ENCODE results near the gene CHCHD6.

The CHCHD6 gene

GRCh38 chr3:126743350-126743749, 39.3 kb downstream of the CHCHD6 start:
- no peak for DNase-seq (ENCODE audit: low read depth)

GRCh38 chr3:126743781-126744180, 39.7 kb downstream of the CHCHD6 start:
- DNase-seq (ENCODE audit: low read depth) = no peak

- no peak for DNase-seq (ENCODE audit: low read depth)
Observed at GRCh38 chr3:126745760-126746394, 41.8 kb downstream of the CHCHD6 start.

- DNase-seq (ENCODE audit: low read depth) = no peak
Observed at GRCh38 chr3:126746395-126747177, 42.5 kb downstream of the CHCHD6 start.

- no peak for DNase-seq (ENCODE audit: low read depth)
Observed at GRCh38 chr3:126747768-126748167, 43.7 kb downstream of the CHCHD6 start.

DNA sequence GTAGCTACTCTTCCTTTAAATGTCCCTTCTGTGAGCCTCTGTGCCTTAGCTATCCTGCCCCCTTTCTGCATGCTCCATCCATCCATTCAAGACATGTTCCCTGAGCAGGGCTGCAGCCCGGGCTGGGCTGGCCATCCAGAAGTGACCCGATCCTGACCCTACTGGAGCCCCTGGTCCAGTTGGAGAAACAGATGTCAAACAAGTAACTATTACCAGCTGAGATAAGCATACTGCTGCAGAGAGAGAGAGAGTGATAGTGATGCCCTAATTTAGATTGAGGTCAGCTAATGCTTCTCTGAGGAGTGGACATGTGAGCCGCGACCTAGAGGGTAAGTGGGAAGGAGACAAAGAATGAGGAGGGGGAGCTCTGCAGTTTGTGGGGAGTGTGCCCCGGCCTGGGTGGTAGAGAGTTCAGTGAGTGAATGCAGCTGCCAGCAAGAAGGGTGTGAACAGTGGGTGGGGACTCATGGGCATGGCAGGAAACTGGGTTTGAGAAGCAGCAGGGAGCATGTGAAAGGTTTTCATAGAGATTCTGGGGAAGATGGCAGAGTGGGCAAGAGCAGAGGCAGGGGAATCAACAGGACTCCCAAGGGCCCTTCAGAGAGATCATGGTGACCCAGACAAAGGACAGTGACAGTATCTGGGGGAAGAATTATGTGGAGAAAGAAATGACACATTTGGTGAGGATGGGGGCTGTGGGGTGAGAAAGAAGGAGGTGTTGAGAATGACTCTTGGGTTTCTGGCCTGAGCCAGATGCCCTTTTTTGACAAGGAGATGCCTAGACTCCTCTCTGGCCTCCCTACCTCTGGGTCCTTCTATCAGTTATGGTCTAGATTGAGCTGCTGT, 44.9 kb downstream of the CHCHD6 start:
- no peak for DNase-seq (ENCODE audit: low read depth)

DNA sequence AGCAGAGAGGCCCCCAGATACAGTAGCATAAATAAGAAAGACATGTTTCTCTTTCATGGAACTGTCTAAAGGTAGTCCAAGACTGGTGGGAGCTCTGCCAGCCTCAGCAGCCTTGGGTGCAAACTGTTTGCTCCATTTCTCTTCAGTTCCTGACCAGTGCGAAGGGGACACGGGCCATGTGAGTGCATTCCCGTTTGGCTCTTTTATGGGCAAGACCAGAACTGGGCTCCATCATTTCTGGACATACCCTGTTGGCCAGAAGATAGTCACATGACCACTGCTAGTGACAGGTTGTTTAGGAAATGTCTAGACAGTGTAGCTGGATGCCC, 45.5 kb downstream of the CHCHD6 start:
- no peak for DNase-seq (ENCODE audit: low read depth)

DNA sequence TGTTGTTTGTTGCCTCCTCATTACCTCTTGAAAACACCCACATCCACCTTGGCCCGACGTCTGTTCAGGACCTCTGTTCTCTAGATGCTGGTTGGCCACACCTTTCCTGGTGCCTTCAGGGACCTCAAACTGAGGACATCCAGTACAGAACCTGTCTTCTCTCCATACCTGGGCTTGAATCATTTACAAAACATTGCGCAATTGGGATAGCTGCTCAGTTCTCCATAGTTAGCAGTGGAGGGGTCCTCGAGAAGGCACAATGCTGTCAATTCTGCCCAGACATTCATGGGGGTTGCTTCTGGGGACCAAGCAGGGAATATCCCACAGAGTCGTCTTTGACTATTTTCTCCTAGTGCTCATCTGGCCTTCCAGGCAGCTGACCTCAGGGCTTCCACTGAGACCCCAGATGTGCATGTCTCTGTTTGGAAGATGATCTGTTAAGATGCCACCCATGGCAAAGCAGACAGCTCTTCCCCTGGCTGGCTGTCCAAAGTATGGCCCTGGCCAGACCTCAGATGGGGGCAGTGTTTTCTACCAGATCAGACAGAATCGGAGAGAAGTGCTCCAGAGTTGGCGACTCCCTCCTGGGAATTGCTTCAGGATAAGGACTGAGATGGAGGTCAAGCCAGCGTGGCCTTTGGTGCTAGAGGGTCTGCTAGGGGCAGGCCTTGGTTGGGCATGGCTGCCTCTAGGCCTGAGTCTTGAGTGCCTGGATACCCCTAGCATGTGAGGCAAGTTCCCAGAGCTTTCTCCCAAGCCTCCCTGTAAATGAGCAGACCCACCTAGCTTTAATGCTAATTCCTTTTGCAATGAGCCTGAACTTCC, 46.1 kb downstream of the CHCHD6 start:
- no peak for DNase-seq (ENCODE audit: low read depth)

GRCh38 chr3:126750756-126751121, 46.7 kb downstream of the CHCHD6 start:
- no peak for DNase-seq (ENCODE audit: low read depth)

DNA sequence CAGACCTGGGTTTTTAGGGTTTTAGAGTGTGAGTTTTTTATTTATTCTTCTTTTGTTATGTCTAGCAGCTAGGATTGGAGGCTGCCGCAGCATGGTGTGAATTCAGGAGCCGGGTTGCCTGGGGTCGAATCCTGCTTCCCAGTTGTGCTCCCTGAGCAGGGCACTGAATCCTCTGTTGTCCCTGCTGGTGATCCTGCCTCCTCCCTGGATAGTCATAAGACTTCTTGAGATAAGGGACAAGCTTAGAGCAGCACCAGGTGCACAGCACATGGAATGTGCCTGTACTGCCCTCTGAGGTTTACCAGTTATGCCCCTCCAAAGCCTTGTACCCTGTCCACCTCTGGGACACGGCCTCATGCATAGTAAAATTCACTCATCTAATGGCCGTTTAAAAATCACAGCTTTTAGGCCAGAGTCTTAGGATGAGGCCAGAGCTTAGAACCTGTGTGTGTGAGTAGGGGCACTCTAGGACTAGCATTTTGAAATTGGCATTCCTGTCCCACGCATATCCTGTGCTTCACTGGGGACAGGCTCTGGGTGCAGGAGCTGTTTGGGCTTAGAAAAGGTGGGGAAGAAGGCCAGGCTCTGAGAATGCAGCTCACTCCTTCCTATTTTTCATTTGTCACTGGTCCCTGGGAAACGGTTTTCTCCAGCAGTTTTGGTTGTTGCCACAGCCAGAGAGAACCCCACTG, 47.7 kb downstream of the CHCHD6 start:
- DNase-seq (ENCODE audit: low read depth) = no peak

- no peak for DNase-seq (ENCODE audit: low read depth)
Observed at GRCh38 chr3:126752303-126753190, 48.5 kb downstream of the CHCHD6 start.

DNA sequence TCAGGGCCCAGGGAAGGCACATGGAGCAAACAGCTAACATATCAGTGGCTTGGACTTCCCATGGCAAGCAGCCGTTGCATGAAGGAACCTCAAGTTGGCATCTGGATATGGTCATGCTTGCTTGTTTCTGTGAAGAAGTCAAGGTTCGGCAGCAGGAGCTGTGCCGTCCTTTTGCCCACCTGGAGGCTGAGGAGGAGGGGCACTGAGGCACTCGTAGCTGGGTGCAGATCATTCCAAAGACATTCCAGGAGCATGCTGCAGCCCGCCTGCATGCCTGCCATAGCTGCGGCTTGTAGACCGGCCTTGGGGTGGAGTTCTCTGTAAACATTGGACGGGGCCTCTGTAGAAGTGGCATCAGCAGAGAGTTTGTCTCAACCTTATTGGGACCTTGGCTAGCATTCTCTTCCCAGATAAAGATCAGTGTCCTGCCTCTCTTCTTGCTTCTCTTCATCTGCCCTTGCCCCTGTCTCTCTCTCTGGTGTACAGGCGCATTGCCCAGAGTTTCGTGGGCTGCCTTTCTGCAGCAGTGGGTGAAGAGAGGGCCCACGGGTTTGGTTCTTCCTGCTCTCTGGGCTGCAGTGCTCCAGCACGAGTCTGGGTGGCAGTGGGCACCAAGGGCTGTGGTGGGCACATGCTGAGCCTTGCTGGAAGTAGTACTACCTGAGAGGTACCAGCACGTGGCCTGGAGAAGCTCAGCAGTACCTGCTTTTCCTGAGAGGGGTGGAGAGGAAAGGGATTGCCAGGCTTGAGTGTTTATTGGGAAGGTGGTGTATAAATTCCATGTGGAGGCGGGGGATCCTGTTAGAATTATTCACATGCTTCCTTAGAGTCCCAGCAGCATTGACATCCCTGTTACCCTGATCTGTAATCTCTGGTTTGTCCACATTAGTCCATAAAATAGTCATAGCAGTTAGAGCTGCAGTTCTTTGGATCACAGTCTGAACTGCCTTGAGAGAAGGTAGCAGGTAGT, 49.4 kb downstream of the CHCHD6 start:
- DNase-seq (ENCODE audit: low read depth) = no peak

DNA sequence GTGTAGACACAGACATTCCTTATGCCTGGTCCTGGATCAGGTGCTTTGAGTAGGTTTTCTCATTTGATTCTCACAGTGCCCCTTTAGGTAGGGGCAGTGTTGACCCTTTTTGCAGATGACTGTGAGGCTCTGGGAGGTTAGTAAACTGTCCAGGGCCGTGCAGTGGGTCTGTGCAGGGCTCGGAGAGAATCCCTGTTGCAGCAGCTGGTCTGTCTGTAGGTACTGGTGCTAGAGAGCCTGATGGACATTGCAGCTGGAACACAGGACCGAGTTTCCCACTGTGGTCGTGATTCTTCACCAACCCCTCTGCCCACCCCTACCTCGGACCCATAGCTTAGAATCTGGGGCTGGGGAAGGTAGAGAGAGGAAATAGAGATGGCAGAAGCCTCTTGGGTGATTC, 51.8 kb downstream of the CHCHD6 start:
- DNase-seq (ENCODE audit: low read depth) = no peak

DNA sequence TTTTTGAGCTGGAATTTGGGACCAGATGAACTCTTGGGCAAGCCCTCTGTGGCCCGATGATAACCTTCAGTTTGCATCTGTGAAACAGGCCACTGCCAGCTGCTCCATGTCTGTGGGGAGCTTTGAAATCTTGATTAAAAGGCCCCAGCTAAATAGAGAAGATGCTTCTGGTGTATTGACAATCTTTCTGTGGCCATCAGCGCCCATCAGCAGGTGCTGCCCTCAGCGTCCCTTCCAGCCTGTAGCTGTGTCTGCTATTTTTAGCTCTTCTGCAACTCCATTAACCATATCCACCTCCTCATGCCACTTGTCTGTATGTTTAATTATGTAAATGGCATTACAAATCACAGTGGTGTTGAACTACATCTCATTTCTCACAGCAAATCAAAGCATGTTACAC, 54.0 kb downstream of the CHCHD6 start:
- DNase-seq (ENCODE audit: low read depth) = no peak

- no peak for DNase-seq (ENCODE audit: low read depth)
Observed at GRCh38 chr3:126758882-126759281, 54.8 kb downstream of the CHCHD6 start.

DNA sequence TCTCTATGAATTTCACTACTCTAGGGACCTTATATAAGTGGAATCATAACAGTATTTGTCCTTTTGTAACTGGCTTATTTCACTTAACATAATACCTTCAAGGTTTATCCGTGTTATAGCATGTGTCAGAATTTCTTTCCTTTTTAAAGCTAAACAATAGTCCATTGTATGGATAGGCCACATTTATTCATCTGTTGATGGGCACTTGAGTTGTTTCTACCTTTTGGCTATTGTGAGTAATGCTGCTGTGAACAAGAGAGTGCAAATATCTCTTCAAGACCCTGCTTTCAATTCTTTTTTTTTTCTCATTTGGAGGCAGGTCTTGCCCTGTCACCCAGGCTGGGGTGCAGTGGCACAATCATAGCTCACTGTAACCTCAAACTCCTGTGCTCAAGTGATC, 56.5 kb downstream of the CHCHD6 start:
- DNase-seq (ENCODE audit: low read depth) = no peak

GRCh38 chr3:126763035-126763434, 59.0 kb downstream of the CHCHD6 start:
- no peak for DNase-seq (ENCODE audit: low read depth)

DNA sequence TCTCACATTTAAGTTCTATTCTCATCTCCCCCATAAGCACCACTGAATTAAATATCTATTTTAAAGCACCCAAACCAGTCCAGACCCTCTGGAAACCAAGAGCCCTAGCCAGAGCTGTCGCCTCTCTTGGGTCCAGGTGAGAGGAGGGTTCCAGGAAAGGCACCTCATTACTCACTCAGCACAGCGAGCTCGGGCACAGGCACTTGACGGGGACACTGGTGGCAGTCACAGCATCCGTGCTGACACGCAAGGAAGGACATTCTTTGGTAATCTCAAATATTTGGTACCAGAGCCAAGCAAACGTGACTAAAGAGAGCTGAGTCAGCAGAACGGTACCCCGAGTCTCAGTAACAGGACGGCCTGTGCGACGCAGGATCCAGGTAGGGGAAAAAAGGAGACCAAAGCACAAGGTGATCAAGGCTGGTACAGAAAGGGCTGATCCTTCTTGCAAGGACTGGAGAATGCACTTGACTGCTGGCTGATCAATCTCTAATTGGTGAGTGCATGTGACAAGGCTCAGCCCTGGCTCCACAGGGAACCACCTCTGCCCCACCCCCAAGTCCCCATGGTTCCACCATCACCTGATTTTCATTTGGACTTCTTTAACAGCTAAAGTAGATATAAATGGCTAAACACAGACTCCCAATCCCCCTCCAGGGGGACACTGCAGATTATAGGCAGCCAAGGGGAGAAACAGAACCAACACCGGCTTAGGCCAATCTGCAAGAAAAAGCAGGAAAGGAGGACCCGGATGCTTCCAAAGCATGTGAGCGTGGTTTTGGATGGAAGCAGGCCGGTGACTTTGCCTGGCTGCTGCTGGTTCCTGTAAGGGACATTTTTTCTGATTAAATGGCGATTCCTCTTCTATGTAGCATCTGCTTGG, 61.4 kb downstream of the CHCHD6 start:
- no peak for DNase-seq (ENCODE audit: low read depth)

Data from T follicular helper cell (primary cell).